Osteoblast (primary cell): Measurements from ENCODE around the gene SNX9. TPM values are rescaled to one million over a fixed set of nuclear protein-coding genes. Genes with fewer than 3 reads are reported as not detected.
A peak's percentile ranks its signal among the peaks of the same experiment; 100 is the strongest.

Experiments used
- DNase-seq: peaks from one replicate; pipeline ENCODE4 v3.0.0; 2011; ENCODE audit warnings: low spot score, mixed read lengths; ENCODE audit not compliant: insufficient read length; ENCODE audit errors: missing footprints
- H2AFZ ChIP-seq: 2 replicates; pipeline ENCODE4 v1.6.0; 2011; ENCODE audit warnings: mild to moderate bottlenecking, low read length
- H3K27ac ChIP-seq: 2 replicates; pipeline ENCODE4 v1.5.1; 2011; ENCODE audit warnings: mild to moderate bottlenecking, low read depth, low read length, moderate library complexity
- H3K27me3 ChIP-seq: 2 replicates; pipeline ENCODE4 v1.6.0; 2012; ENCODE audit warnings: mild to moderate bottlenecking, control low read depth, inconsistent platforms, low read length, moderate library complexity; ENCODE audit not compliant: insufficient read depth
- H3K36me3 ChIP-seq: 2 replicates; pipeline ENCODE4 v1.5.1; 2011; ENCODE audit warnings: mild to moderate bottlenecking, low read length, control low read depth, moderate library complexity; ENCODE audit not compliant: insufficient read depth
- H3K4me1 ChIP-seq: 2 replicates; pipeline ENCODE4 v1.5.1; 2011; ENCODE audit warnings: mild to moderate bottlenecking, low read length, control low read depth, moderate library complexity; ENCODE audit not compliant: insufficient read depth
- H3K4me2 ChIP-seq: 2 replicates; pipeline ENCODE4 v1.6.0; 2011; ENCODE audit warnings: mild to moderate bottlenecking, low read length; ENCODE audit not compliant: insufficient read depth
- H3K4me3 ChIP-seq: fragments of 200-600 bp; sonication (generic); 3 replicates; pipeline ENCODE4 v1.5.1; 2012; ENCODE audit warnings: mild to moderate bottlenecking, low read length, inconsistent platforms; ENCODE audit not compliant: insufficient read depth
- H3K79me2 ChIP-seq: 2 replicates; pipeline ENCODE4 v1.6.0; 2012; ENCODE audit warnings: mild to moderate bottlenecking, low read length, control low read depth, inconsistent platforms; ENCODE audit not compliant: insufficient read depth
- H3K9me3 ChIP-seq: 2 replicates; pipeline ENCODE4 v1.5.1; 2011; ENCODE audit warnings: low read depth, low read length, control low read depth
- H4K20me1 ChIP-seq: 2 replicates; pipeline ENCODE4 v1.6.0; 2012; ENCODE audit warnings: mild to moderate bottlenecking, low read length, control low read depth; ENCODE audit not compliant: insufficient read depth
- CTCF ChIP-seq: IDR thresholded peaks from 2 replicates; pipeline ENCODE4 v1.5.1; 2011; ENCODE audit warnings: mild to moderate bottlenecking, low read depth, low read length, moderate library complexity; ENCODE audit errors: extremely low read depth
- total RNA-seq: library from RNA; depleted of rRNA; stranded (reverse); fragments of >200 nt; gene quantifications from 2 replicates; pipeline ENCODE4 v1.2.3, GENCODE V29; 2012

SNX9 gene
- total RNA-seq, 1 donor: 147 TPM

GRCh38 chr6:157786221-157786620 lies 36.8 kb upstream of the SNX9 start:
- H3K27me3 ChIP-seq: no peaks in the 10 kb centered on the region
- no peaks in the 10 kb centered on the region for H4K20me1 ChIP-seq
- no peaks in the 10 kb centered on the region for H3K79me2 ChIP-seq
- TF ChIP-seq CTCF: no peak
- H3K4me2 ChIP-seq: no peak overlapping the region
- no peak overlapping the region for H3K27ac ChIP-seq
- no peak overlapping the region for H3K4me3 ChIP-seq
- H2AFZ ChIP-seq: no peak overlapping the region
- no peaks in the 10 kb centered on the region for H3K36me3 ChIP-seq
- no peak for DNase-seq
- H3K4me1 ChIP-seq: peaks cover 4% of the 10 kb centered on the region
- no peaks in the 10 kb centered on the region for H3K9me3 ChIP-seq

- H2AFZ ChIP-seq: peak overlapping the region; percentile 10
- DNase-seq: no peak
- H3K4me3 ChIP-seq: no peak overlapping the region
- peaks cover 4% of the 10 kb centered on the region for H3K4me1 ChIP-seq
- no peaks in the 10 kb centered on the region for H3K36me3 ChIP-seq
- no peak overlapping the region for H3K27ac ChIP-seq
- H3K27me3 ChIP-seq: no peaks in the 10 kb centered on the region
- H4K20me1 ChIP-seq: no peaks in the 10 kb centered on the region
- no peaks in the 10 kb centered on the region for H3K9me3 ChIP-seq
- H3K4me2 ChIP-seq: no peak overlapping the region
- H3K79me2 ChIP-seq: no peaks in the 10 kb centered on the region
- TF ChIP-seq CTCF: no peak
These were observed 36.0 kb upstream of the SNX9 start for GRCh38 chr6:157787080-157787479.

- Histone ChIP-seq H3K27me3 (no peaks in the 10 kb centered on the region), H3K79me2 (no peaks in the 10 kb centered on the region), H3K4me3 (no peak overlapping the region), H3K27ac (no peak overlapping the region), H3K4me1 (peaks cover 4% of the 10 kb centered on the region), H3K9me3 (no peaks in the 10 kb centered on the region), H4K20me1 (no peaks in the 10 kb centered on the region), H3K4me2 (no peak overlapping the region), H2AFZ (no peak overlapping the region), H3K36me3 (no peaks in the 10 kb centered on the region)
- TF ChIP-seq CTCF: no peak
- no peak for DNase-seq
These were observed 34.9 kb upstream of the SNX9 start for GRCh38 chr6:157788180-157788579.

- Histone ChIP-seq H3K27ac (no peak overlapping the region), H3K36me3 (no peaks in the 10 kb centered on the region), H3K4me3 (no peak overlapping the region), H3K9me3 (no peaks in the 10 kb centered on the region), H2AFZ (no peak overlapping the region), H3K79me2 (no peaks in the 10 kb centered on the region), H3K4me2 (no peak overlapping the region), H3K27me3 (no peaks in the 10 kb centered on the region), H3K4me1 (peaks cover 4% of the 10 kb centered on the region), H4K20me1 (no peaks in the 10 kb centered on the region)
- no peak for DNase-seq
- no peak for TF ChIP-seq CTCF
These were observed 33.7 kb upstream of the SNX9 start for GRCh38 chr6:157789297-157789696.
